Measurements from ENCODE around the gene IRAK3.
A peak's percentile ranks its signal among the peaks of the same experiment; 100 is the strongest.

Gene IRAK3

DNA sequence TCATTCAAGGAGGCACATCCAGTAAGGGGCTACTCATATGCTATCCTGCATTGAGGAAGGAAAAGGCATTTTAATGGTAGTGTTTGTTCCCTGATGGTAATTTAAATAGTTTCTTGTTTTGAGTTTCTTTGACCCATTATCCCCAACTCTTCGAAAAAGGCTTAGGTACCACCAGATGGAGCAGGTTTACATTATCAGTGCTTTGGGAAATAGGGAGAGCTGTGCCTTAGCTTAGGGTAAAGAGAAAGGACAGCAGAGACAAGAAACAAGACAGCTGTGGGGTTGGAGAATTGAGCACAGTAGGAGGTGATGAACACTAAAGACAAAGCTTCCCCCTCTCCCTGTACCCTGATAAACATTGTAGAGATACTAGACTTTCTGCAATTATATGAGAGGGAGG, 84.1 kb downstream of the IRAK3 start:
- TF ChIP-seq, protein P1, sequence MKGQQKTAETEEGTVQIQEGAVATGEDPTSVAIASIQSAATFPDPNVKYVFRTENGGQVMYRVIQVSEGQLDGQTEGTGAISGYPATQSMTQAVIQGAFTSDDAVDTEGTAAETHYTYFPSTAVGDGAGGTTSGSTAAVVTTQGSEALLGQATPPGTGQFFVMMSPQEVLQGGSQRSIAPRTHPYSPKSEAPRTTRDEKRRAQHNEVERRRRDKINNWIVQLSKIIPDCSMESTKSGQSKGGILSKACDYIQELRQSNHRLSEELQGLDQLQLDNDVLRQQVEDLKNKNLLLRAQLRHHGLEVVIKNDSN (IDR thresholded peaks at IDR 0.05) = no peak
- TF ChIP-seq EP300 (IDR thresholded peaks at IDR 0.05; ENCODE audit: borderline replicate concordance) = no peak
- TF ChIP-seq YY1 (IDR thresholded peaks at IDR 0.05; ENCODE audit: low read depth) = no peak
- no peak for TF ChIP-seq TAF1 (IDR thresholded peaks at IDR 0.05; ENCODE audit: low read depth)
- no peak for TF ChIP-seq TCF12 (IDR thresholded peaks at IDR 0.05; ENCODE audit: low read depth)
- TF ChIP-seq CREB1 (IDR thresholded peaks at IDR 0.05; ENCODE audit: low read depth) = no peak
- TF ChIP-seq CEBPB (IDR thresholded peaks at IDR 0.05) = no peak

DNA sequence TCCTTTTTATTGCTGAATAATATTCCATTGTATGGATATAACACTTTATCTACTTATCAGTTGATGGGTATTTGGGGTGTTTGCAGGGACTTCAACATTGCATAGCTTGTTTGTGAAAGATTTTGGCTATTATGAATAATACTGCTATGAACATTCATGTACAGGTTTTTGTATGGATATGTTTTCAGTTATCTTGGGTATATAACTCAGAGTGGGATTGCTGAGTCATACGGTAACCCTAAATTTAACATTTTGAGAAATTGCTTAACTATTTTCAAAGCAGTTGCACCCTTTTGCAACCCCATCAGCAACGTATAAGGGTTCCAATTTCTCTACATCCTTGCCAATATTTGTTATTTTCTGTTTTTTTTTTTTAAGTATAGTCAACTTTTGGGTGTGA, 86.0 kb downstream of the IRAK3 start:
- TF ChIP-seq TCF12 (IDR thresholded peaks at IDR 0.05; ENCODE audit: low read depth) (no peak), YY1 (IDR thresholded peaks at IDR 0.05; ENCODE audit: low read depth) (no peak), NFIC (IDR thresholded peaks at IDR 0.05) (no peak), EP300 (IDR thresholded peaks at IDR 0.05; ENCODE audit: borderline replicate concordance) (no peak), ZBTB7A (IDR thresholded peaks at IDR 0.05; ENCODE audit: low read depth) (no peak), TEAD4 (IDR thresholded peaks at IDR 0.05) (no peak), RAD21 (IDR thresholded peaks at IDR 0.05; ENCODE audit: low read depth) (no peak), EGR1 (IDR thresholded peaks at IDR 0.05) (no peak), CEBPB (IDR thresholded peaks at IDR 0.05) (no peak), FOXM1 (IDR thresholded peaks at IDR 0.05; ENCODE audit: borderline replicate concordance, low read depth) (no peak), TAF1 (IDR thresholded peaks at IDR 0.05; ENCODE audit: low read depth) (no peak), CREB1 (IDR thresholded peaks at IDR 0.05; ENCODE audit: low read depth) (no peak)
- TF ChIP-seq, protein P2, sequence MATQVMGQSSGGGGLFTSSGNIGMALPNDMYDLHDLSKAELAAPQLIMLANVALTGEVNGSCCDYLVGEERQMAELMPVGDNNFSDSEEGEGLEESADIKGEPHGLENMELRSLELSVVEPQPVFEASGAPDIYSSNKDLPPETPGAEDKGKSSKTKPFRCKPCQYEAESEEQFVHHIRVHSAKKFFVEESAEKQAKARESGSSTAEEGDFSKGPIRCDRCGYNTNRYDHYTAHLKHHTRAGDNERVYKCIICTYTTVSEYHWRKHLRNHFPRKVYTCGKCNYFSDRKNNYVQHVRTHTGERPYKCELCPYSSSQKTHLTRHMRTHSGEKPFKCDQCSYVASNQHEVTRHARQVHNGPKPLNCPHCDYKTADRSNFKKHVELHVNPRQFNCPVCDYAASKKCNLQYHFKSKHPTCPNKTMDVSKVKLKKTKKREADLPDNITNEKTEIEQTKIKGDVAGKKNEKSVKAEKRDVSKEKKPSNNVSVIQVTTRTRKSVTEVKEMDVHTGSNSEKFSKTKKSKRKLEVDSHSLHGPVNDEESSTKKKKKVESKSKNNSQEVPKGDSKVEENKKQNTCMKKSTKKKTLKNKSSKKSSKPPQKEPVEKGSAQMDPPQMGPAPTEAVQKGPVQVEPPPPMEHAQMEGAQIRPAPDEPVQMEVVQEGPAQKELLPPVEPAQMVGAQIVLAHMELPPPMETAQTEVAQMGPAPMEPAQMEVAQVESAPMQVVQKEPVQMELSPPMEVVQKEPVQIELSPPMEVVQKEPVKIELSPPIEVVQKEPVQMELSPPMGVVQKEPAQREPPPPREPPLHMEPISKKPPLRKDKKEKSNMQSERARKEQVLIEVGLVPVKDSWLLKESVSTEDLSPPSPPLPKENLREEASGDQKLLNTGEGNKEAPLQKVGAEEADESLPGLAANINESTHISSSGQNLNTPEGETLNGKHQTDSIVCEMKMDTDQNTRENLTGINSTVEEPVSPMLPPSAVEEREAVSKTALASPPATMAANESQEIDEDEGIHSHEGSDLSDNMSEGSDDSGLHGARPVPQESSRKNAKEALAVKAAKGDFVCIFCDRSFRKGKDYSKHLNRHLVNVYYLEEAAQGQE (IDR thresholded peaks at IDR 0.05; ENCODE audit: low read depth) = no peak
- TF ChIP-seq, protein P3, sequence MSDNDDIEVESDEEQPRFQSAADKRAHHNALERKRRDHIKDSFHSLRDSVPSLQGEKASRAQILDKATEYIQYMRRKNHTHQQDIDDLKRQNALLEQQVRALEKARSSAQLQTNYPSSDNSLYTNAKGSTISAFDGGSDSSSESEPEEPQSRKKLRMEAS (IDR thresholded peaks at IDR 0.05) = no peak
- TF ChIP-seq, protein P1 (IDR thresholded peaks at IDR 0.05) = no peak

DNA sequence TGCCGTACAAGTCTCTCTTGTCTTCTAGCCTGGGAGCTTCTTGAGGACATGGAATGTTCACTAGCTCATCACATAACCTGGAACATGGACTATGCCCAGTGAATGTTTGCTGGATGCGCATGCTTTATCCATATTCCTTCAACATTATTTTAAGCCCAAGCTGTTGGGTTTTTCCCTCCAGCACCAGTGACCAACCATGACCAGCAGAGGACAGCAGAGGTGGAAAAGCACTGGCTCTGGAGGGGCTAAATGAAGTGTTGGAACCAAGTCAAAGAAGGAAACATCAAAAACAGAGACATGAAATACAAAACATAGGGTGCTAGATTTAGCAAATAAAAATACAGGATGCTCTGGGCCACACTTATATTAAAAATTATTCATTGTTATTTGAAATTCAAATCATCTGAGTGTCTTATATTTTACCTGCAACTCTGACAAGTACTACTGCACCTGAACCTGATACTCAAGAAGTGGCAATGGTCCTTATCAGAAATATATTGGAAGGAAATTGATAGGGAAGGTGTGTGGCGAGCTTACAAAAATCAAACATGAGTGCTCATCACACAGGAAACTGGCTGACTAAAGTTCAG, 90.2 kb downstream of the IRAK3 start:
- TF ChIP-seq, protein P2 (IDR thresholded peaks at IDR 0.05; ENCODE audit: low read depth) = no peak
- TF ChIP-seq RAD21 (IDR thresholded peaks at IDR 0.05; ENCODE audit: low read depth) = peak; percentile 64

DNA sequence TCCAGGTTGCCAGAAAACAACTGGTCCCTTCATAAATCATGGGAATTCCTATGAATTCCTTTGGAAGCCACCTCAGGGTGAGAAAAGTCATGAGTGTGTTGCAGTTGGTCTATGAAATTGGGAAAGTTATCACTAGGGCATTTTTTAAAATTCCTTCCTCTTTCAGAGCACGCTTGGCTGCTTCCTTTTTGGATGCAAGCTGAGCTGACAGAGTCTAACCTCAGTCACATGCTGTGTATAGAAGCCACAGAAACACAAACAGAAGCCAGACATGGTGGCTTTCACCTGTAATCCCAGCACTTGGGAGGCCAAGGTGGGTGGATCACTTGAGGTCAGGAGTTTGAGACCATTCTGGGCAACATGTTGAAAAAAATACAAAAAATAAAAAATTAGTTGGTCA, 91.5 kb downstream of the IRAK3 start:
- TF ChIP-seq, protein P3 (IDR thresholded peaks at IDR 0.05) = no peak
- no peak for TF ChIP-seq RAD21 (IDR thresholded peaks at IDR 0.05; ENCODE audit: low read depth)
- no peak for TF ChIP-seq YY1 (IDR thresholded peaks at IDR 0.05; ENCODE audit: low read depth)
- TF ChIP-seq NFIC (IDR thresholded peaks at IDR 0.05) = no peak
- no peak for TF ChIP-seq TCF12 (IDR thresholded peaks at IDR 0.05; ENCODE audit: low read depth)
- TF ChIP-seq EP300 (IDR thresholded peaks at IDR 0.05; ENCODE audit: borderline replicate concordance) = no peak
- no peak for TF ChIP-seq CEBPB (IDR thresholded peaks at IDR 0.05)
- no peak for TF ChIP-seq TAF1 (IDR thresholded peaks at IDR 0.05; ENCODE audit: low read depth)

DNA sequence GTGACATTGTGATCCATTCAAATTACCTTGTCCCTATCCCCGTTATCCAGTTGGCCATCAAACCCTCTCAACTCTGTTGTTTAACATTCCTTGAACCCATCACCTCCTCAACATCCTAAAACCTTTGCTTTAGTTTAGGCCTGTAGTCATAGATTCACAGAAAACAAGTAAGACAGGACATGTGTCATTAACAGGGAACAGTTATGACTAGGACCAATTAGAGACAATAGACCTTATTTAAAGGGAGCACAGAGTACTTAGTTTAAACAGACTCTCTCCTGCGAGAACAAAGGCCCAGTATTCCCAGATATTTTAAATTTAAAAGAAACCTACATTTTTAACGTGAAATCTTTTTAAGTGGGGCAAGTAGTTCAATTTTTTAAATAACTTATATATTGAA, 93.2 kb downstream of the IRAK3 start:
- TF ChIP-seq TCF12 (IDR thresholded peaks at IDR 0.05; ENCODE audit: low read depth) = no peak
- TF ChIP-seq TEAD4 (IDR thresholded peaks at IDR 0.05) = no peak
- TF ChIP-seq, protein P2 (IDR thresholded peaks at IDR 0.05; ENCODE audit: low read depth) = no peak
- TF ChIP-seq YY1 (IDR thresholded peaks at IDR 0.05; ENCODE audit: low read depth) = no peak
- no peak for TF ChIP-seq EGR1 (IDR thresholded peaks at IDR 0.05)
- no peak for TF ChIP-seq CEBPB (IDR thresholded peaks at IDR 0.05)
- no peak for TF ChIP-seq RAD21 (IDR thresholded peaks at IDR 0.05; ENCODE audit: low read depth)
- TF ChIP-seq TAF1 (IDR thresholded peaks at IDR 0.05; ENCODE audit: low read depth) = no peak
